Measurements from ENCODE around the gene EEF1AKMT1.

The EEF1AKMT1 gene

GRCh38 chr13:20803180-20803965, 29.6 kb upstream of the EEF1AKMT1 start:
- TF ChIP-seq PATZ1 (CRISPR knock-in tag; IDR thresholded peaks at IDR 0.05; ENCODE audit: borderline replicate concordance) (no peak), CSRNP3 (CRISPR knock-in tag; IDR thresholded peaks at IDR 0.05) (no peak), POU6F1 (CRISPR knock-in tag; IDR thresholded peaks at IDR 0.05; ENCODE audit: borderline replicate concordance, low read depth) (no peak), ZNF70 (CRISPR knock-in tag; IDR thresholded peaks at IDR 0.05) (no peak)

GRCh38 chr13:20801707-20802106, 27.9 kb upstream of the EEF1AKMT1 start:
- ATAC-seq: no peak
- no peak for TF ChIP-seq CREB5 (CRISPR knock-in tag; IDR thresholded peaks at IDR 0.05; ENCODE audit: low read depth)
- no peak for TF ChIP-seq ISL1 (CRISPR knock-in tag; IDR thresholded peaks at IDR 0.05)

More at GRCh38 chr13:20803180-20803965, 29.6 kb upstream of the EEF1AKMT1 start:
- ATAC-seq: no peak

- TF ChIP-seq TCF4 (CRISPR knock-in tag; IDR thresholded peaks at IDR 0.05; ENCODE audit: borderline replicate concordance): no peak
- no peak for TF ChIP-seq POU6F1 (CRISPR knock-in tag; IDR thresholded peaks at IDR 0.05; ENCODE audit: borderline replicate concordance, low read depth)
- no peak for TF ChIP-seq CSRNP3 (CRISPR knock-in tag; IDR thresholded peaks at IDR 0.05)
- TF ChIP-seq TSHZ2 (CRISPR knock-in tag; IDR thresholded peaks at IDR 0.05): no peak
- no peak for TF ChIP-seq ZNF8 (CRISPR knock-in tag; IDR thresholded peaks at IDR 0.05)
- TF ChIP-seq CSDC2 (CRISPR knock-in tag; IDR thresholded peaks at IDR 0.05): no peak
- TF ChIP-seq ISL1 (CRISPR knock-in tag; IDR thresholded peaks at IDR 0.05): no peak
- TF ChIP-seq ARNTL (CRISPR knock-in tag; IDR thresholded peaks at IDR 0.05; ENCODE audit: borderline replicate concordance, low read depth): no peak
- TF ChIP-seq PPARA (CRISPR knock-in tag; IDR thresholded peaks at IDR 0.05; ENCODE audit: borderline replicate concordance): no peak
- no peak for TF ChIP-seq SNAI2 (CRISPR knock-in tag; IDR thresholded peaks at IDR 0.05)
- no peak for TF ChIP-seq RARB (CRISPR knock-in tag; IDR thresholded peaks at IDR 0.05)
- no peak for TF ChIP-seq ZC3H10 (CRISPR knock-in tag; IDR thresholded peaks at IDR 0.05)
- TF ChIP-seq ZFP3 (CRISPR knock-in tag; IDR thresholded peaks at IDR 0.05): no peak
- TF ChIP-seq ESRRG (CRISPR knock-in tag; IDR thresholded peaks at IDR 0.05): no peak
- TF ChIP-seq BACH2 (CRISPR knock-in tag; IDR thresholded peaks at IDR 0.05; ENCODE audit: borderline replicate concordance): no peak
- no peak for TF ChIP-seq ZFP30 (CRISPR knock-in tag; IDR thresholded peaks at IDR 0.05)
- ATAC-seq: no peak
Observed at GRCh38 chr13:20799726-20800416, 26.1 kb upstream of the EEF1AKMT1 start.

Measured in SK-N-SH treated with all-trans-retinoic acid at 6 μM for 48 hours (cell line).